HTERT RPE-1 (cell line): ENCODE results near the gene NBEA.

Source experiments
- in situ Hi-C: fragments of 300-500 bp; cut with MboI; formaldehyde crosslinking; loops from 4 replicates; pipeline ENCODE4 v1.14.3; 2020; ENCODE audit warnings: low sequenced_read_pairs

The NBEA gene

DNA sequence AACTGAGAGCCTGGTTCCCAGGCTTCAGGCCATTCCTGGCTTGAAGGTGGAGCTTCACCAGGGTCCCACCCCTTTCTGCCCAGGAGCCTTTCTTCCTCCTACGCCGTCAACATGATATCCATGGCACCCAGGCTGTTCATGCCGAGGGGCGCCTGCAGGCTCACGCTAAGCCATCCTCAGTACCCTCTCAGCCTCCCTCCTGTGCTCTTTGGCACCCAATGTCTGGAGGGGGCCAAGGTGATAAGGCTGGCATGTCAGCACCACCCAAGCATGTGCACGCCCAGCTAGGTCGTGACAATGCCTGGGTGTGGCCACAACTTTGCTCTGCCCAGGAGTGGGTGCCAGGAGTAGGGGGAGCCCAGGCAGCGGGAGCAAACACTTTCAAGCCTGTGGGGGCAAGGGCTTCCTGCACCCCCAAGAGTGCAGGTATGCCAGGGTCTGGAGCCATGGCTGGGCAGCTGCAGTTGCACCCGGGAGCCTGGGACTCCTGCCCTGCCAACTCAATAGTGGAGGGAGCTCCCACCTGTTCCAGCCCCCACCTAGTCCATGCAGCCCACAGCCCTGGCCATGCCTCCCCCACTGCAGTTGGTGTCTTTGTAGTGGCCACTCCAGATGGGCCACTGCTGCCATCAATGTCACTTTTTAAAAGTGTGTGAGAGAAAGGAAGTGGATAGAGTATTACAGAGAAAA is 314.5 kb downstream of the NBEA start:
- in situ Hi-C loops, result no loop called here

DNA sequence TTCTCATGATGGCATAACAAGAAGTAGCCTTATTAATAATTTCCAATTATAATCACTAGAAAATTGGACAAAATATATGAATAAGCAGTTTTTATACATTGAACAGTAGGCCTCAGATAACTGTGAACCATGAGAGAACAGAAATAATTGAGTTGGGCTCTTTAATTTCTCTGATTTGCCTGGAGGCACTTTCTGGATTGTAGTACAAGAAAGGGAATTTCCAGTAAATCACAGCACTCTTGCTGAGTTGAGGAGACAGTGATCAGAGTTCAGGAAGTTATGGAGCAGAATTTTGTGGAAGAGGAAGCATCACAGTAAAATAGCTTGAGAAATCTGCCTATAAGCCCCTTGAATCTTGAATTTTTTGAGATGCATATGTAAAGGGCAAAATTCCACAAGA is 318.2 kb downstream of the NBEA start:
- in situ Hi-C loops, result no loop called here

GRCh38 chr13:35266412-35266811 is 324.3 kb downstream of the NBEA start:
- in situ Hi-C loops, result no loop called here

DNA sequence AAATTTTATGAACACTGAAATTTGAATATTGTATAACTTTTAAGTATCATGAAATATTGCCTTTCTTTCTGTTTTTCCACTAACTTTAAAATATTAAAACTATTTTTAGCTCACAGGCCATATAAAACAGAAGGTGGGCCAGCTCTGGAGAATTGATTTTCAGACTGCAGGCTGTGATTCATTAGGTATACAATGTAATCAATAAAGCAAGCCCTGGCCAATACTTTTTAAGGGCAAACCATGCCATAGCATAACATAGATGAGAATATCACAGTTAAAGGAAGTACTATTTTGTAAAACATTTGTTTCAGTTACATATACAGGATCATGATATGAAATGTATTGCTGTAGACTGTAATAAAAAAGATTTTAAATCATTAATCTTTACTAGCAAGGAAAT is 336.8 kb downstream of the NBEA start:
- in situ Hi-C loops, result no loop called here

GRCh38 chr13:35279500-35279899 is 337.4 kb downstream of the NBEA start:
- in situ Hi-C loops, result no loop called here

GRCh38 chr13:35283856-35284255 is 341.8 kb downstream of the NBEA start:
- in situ Hi-C loops, result no loop called here

GRCh38 chr13:35285677-35286076 is 343.6 kb downstream of the NBEA start:
- in situ Hi-C loops, result no loop called here

DNA sequence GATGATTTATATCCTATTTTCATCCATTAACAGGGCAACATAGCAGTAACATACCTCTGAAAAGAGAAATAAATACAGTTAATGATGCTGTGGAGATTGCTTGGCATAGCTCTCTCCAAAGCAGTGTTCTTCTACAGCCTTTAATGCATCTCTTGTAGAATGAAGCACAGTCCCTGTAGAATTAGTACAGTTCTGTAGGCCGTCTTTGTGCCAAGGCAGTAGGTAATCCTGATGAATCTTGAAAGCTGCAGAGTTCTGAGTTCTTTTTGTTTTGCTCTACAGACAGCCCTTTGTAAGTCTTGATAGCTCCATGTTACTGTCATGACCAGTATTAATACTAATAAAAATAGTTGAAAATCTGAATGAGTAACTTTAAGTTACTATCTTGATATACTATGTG is 350.3 kb downstream of the NBEA start:
- in situ Hi-C loops, result no loop called here

- in situ Hi-C loops, result no loop called here
Observed at GRCh38 chr13:35293579-35294226, 351.6 kb downstream of the NBEA start.

DNA sequence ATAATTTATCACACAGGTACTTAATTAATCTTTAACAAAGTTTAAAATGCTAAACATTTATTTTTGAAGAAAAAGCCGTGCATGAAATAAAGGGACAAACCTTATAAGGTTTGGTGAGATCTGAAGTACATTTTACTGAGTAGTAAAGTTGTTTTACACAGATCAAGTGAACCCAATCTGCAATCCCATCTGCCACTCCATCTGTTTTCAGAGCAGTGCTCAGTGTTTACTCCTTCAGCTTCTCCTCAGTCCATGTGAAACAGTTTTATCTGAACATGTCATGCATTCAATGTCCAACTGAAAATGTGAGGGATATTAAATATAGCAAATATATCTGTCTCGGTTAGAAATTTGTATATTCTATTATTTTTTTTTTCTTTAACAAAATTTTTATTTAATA is 367.6 kb downstream of the NBEA start:
- in situ Hi-C loops, result no loop called here

DNA sequence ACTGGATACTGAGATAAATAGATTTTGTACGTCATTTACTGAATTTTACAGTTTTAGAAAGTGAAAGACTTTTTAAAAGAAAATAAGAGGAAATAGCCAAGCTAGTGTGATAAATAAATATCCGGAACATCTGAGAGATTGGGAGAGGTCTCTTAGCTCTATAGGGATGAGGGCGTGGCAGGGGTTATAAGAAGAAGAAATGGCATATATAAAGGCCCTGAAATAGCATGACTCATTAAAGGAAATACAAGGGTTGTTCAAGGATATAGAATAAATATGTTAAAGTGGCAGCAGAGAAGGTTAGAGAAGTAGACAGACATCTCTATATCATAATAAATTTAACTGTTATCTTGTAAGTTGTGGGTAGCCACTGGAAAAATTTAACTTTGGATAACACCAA is 390.1 kb downstream of the NBEA start:
- in situ Hi-C loops, result no loop called here

GRCh38 chr13:35333157-35333556 is 391.1 kb downstream of the NBEA start:
- in situ Hi-C loops, result no loop called here

GRCh38 chr13:35342440-35342839 is 400.4 kb downstream of the NBEA start:
- in situ Hi-C loops, result no loop called here

DNA sequence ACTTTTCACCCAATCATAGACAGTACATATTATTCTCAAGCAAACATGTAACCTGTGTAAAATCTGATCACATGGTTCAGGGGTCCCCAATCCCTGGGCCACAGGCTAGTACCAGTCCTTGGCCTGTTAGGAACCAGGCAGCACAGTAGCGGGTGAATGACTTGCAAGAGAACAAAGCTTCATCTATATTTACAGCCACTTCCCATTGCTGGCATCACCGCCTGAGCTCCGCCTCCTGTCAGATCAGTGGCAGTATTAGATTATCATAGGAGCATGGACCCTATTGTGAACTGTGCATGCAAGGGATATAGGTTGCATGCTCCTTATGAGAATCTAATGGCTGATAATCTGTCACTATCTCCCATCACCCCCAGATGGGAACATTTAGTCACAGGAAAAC is 401.3 kb downstream of the NBEA start:
- in situ Hi-C loops, result no loop called here

DNA sequence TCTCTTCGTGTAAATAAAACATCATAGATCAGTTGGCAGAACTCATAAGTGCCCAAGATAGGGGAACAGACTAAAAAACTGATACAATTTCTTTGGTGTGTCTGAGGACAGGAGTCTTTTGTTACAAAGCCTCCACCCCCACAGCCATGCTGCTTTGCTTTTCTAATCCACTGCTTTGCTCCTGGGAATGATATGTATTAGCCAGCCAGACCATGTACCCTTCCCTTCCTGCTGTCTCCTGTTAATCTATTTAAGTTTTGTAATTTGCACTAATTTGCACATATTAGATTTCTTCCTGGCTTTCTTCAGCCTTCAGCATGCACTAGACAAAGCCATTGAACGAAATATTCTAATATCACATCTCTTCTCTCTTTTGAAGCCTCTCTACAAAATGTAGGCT is 403.9 kb downstream of the NBEA start:
- in situ Hi-C loops, result no loop called here

DNA sequence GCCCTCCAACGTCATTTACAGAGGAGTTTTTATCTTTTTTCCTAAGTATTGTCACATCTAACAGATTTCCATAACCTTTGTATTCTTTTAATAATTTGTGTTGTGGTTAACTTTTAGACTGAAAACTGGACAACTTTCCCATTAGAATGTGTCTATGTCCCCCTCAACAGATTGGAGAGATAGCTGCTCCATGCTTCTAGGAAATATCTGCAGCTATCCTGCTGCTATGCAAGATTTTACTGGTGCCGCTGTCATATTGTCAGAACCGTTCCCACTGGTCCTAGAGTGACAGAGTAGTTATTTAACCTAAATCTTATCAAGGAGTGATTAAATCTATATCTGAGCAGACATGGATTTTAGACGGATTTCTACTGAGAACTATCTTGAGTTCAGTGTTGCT is 404.4 kb downstream of the NBEA start:
- in situ Hi-C loops, result no loop called here

- in situ Hi-C loops, result no loop called here
Observed at GRCh38 chr13:35347679-35348205, 405.7 kb downstream of the NBEA start.

GRCh38 chr13:35349052-35349451 is 407.0 kb downstream of the NBEA start:
- in situ Hi-C loops, result no loop called here

DNA sequence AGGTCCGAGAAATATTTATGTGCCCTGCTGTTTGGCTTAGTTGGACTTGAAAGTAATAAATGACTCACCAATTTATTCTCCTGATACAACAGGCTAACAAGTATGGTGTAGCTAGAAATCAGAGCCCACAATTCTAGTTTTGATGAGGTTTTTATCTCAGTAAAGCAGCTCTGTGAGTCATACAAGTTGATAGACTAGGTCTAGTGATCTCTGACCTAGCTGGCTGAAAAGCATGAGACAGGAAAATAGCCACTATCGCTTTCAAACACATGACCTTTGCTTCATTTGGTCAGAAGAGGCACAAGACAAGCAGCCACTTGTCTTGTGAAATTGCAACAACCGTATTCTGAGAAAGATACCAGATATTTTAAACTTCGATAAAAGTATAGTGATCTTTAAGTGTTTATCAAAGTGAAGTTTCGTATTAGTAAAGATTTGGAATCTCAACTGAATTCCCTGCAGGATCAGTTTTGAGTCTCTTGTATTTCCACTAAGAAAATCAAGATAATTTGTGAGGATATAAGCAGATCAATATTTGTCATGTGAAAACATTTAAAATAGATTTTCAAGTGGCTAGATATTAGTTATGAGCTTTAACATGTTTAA is 407.7 kb downstream of the NBEA start:
- in situ Hi-C loops, result no loop called here

DNA sequence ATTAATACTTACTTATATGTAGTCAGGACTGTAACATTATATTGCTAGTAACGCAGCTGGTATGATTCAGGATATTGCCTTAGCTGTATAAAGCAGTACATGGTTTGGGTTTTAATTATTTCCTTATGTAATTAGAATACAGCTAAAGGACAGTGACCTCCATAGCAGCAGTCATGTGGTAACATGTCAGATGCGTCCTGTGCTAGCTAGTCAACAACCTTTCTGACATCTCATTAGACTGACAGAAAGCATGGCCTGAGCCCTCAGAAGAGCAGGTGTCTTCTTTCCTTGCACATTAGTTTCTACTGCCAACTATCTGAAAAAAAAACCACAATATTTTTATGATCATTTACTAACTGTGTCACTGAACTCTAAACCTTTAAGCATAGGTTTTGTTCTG is 412.2 kb downstream of the NBEA start:
- in situ Hi-C loops, result no loop called here

GRCh38 chr13:35354882-35355281 is 412.8 kb downstream of the NBEA start:
- in situ Hi-C loops, result no loop called here

- in situ Hi-C loops, result no loop called here
Observed at GRCh38 chr13:35356572-35356971, 414.5 kb downstream of the NBEA start.
